ENCODE results near the gene HCRTR2. TPM values are rescaled to one million over a fixed set of nuclear protein-coding genes. Genes with fewer than 3 reads are reported as not detected.
"Not testable (repeated sequence)": the region's sequence is repeated elsewhere in the genome, so short reads cannot be mapped to it uniquely, and the experiment has no call there.

The HCRTR2 gene
- total and polyA plus RNA-seq, 4 donors, result not detected

- ATAC-seq (ENCODE audit: low FRiP score) (no peak), DNase-seq (no peak)
- Histone ChIP-seq H3K27me3 (ENCODE audit: control insufficient read depth in 1 of 2, insufficient read depth in 2 of 2, low read length in 1 of 2) (no peaks in the 10 kb centered on the region), H3K27ac (ENCODE audit: low read depth in 1 of 2, low read length in 2 of 2) (no peak overlapping the region), H3K4me1 (ENCODE audit: control insufficient read depth in 1 of 2, insufficient read depth in 2 of 2, low read length in 2 of 2) (no peaks in the 10 kb centered on the region), H3K36me3 (ENCODE audit: control insufficient read depth in 1 of 2, insufficient read depth in 2 of 2, low read length in 1 of 2) (no peaks in the 10 kb centered on the region), H3K4me3 (ENCODE audit: low read length in 2 of 2) (no peak overlapping the region), H3K9me3 (ENCODE audit: control insufficient read depth, low read length) (no peaks in the 10 kb centered on the region)
- WGBS, 2 donors, result 72 to 78% methylated on average over 3 of the region's 3 CpGs
- intact Hi-C loops (cut with DNase I), result no loop called here
These were observed 34.5 kb downstream of the HCRTR2 start for GRCh38 chr6:55208478-55209458.

GRCh38 chr6:55210952-55211351 is 36.6 kb downstream of the HCRTR2 start:
- Histone ChIP-seq H3K4me1 (ENCODE audit: control insufficient read depth in 1 of 2, insufficient read depth in 2 of 2, low read length in 2 of 2) (no peaks in the 10 kb centered on the region), H3K27me3 (ENCODE audit: control insufficient read depth in 1 of 2, insufficient read depth in 2 of 2, low read length in 1 of 2) (no peaks in the 10 kb centered on the region), H3K36me3 (ENCODE audit: control insufficient read depth in 1 of 2, insufficient read depth in 2 of 2, low read length in 1 of 2) (no peaks in the 10 kb centered on the region), H3K4me3 (ENCODE audit: low read length in 2 of 2) (no peak overlapping the region), H3K9me3 (ENCODE audit: control insufficient read depth, low read length) (no peaks in the 10 kb centered on the region), H3K27ac (ENCODE audit: low read depth in 1 of 2, low read length in 2 of 2) (no peak overlapping the region)
- ATAC-seq (ENCODE audit: low FRiP score) (no peak), DNase-seq (no peak)
- intact Hi-C loops (cut with DNase I), result no loop called here

GRCh38 chr6:55212156-55212555 is 37.8 kb downstream of the HCRTR2 start:
- no peak for DNase-seq
- H3K27ac ChIP-seq (ENCODE audit: low read depth in 1 of 2, low read length in 2 of 2), result no peak overlapping the region
- no peak overlapping the region for H3K4me3 ChIP-seq (ENCODE audit: low read length in 2 of 2)
- WGBS, 2 donors, result 6 to 9% methylated on average over 2 of the region's 2 CpGs
- peaks cover 0 to 2% of the 10 kb centered on the region in 2 donors for H3K27me3 ChIP-seq (ENCODE audit: control insufficient read depth in 1 of 2, insufficient read depth in 2 of 2, low read length in 1 of 2)
- no peaks in the 10 kb centered on the region for H3K4me1 ChIP-seq (ENCODE audit: control insufficient read depth in 1 of 2, insufficient read depth in 2 of 2, low read length in 2 of 2)
- no peaks in the 10 kb centered on the region for H3K36me3 ChIP-seq (ENCODE audit: control insufficient read depth in 1 of 2, insufficient read depth in 2 of 2, low read length in 1 of 2)
- ATAC-seq (ENCODE audit: low FRiP score), result no peak
- intact Hi-C loops (cut with DNase I), result no loop called here
- peaks cover 2% of the 10 kb centered on the region for H3K9me3 ChIP-seq (ENCODE audit: control insufficient read depth, low read length)

- no peak for ATAC-seq (ENCODE audit: low FRiP score)
- no peak overlapping the region for H3K4me3 ChIP-seq (ENCODE audit: low read length in 2 of 2)
- no peaks in the 10 kb centered on the region for H3K36me3 ChIP-seq (ENCODE audit: control insufficient read depth in 1 of 2, insufficient read depth in 2 of 2, low read length in 1 of 2)
- no peak for DNase-seq
- intact Hi-C loops (cut with DNase I), result no loop called here
- no peak overlapping the region for H3K27ac ChIP-seq (ENCODE audit: low read depth in 1 of 2, low read length in 2 of 2)
- no peaks in the 10 kb centered on the region for H3K4me1 ChIP-seq (ENCODE audit: control insufficient read depth in 1 of 2, insufficient read depth in 2 of 2, low read length in 2 of 2)
- 82 to 90% methylated on average over 3 of the region's 3 CpGs for WGBS, 2 donors
- peaks cover 0 to 2% of the 10 kb centered on the region in 2 donors for H3K27me3 ChIP-seq (ENCODE audit: control insufficient read depth in 1 of 2, insufficient read depth in 2 of 2, low read length in 1 of 2)
- H3K9me3 ChIP-seq (ENCODE audit: control insufficient read depth, low read length), result peaks cover 2% of the 10 kb centered on the region
These were observed 46.6 kb downstream of the HCRTR2 start for GRCh38 chr6:55220961-55221360.

GRCh38 chr6:55227862-55228261 is 53.5 kb downstream of the HCRTR2 start:
- ATAC-seq (ENCODE audit: low FRiP score) (no peak), DNase-seq (no peak)
- WGBS, 2 donors, result 62 to 85% methylated on average over 2 of the region's 2 CpGs
- H3K27ac ChIP-seq (ENCODE audit: low read depth in 1 of 2, low read length in 2 of 2), result no peak overlapping the region
- H3K36me3 ChIP-seq (ENCODE audit: control insufficient read depth in 1 of 2, insufficient read depth in 2 of 2, low read length in 1 of 2), result no peaks in the 10 kb centered on the region
- no peaks in the 10 kb centered on the region for H3K4me1 ChIP-seq (ENCODE audit: control insufficient read depth in 1 of 2, insufficient read depth in 2 of 2, low read length in 2 of 2)
- peaks cover 2% of the 10 kb centered on the region for H3K9me3 ChIP-seq (ENCODE audit: control insufficient read depth, low read length)
- no peaks in the 10 kb centered on the region for H3K27me3 ChIP-seq (ENCODE audit: control insufficient read depth in 1 of 2, insufficient read depth in 2 of 2, low read length in 1 of 2)
- intact Hi-C loops (cut with DNase I), result no loop called here
- no peak overlapping the region for H3K4me3 ChIP-seq (ENCODE audit: low read length in 2 of 2)

- intact Hi-C loops (cut with DNase I), result no loop called here
- Histone ChIP-seq H3K27me3 (ENCODE audit: control insufficient read depth in 1 of 2, insufficient read depth in 2 of 2, low read length in 1 of 2) (no peaks in the 10 kb centered on the region), H3K4me1 (ENCODE audit: control insufficient read depth in 1 of 2, insufficient read depth in 2 of 2, low read length in 2 of 2) (no peaks in the 10 kb centered on the region), H3K27ac (ENCODE audit: low read depth in 1 of 2, low read length in 2 of 2) (no peak overlapping the region), H3K4me3 (ENCODE audit: low read length in 2 of 2) (no peak overlapping the region), H3K36me3 (ENCODE audit: control insufficient read depth in 1 of 2, insufficient read depth in 2 of 2, low read length in 1 of 2) (no peaks in the 10 kb centered on the region), H3K9me3 (ENCODE audit: control insufficient read depth, low read length) (no peaks in the 10 kb centered on the region)
- DNase-seq, result no peak
- 4 to 9% methylated on average over 1 of the region's 1 CpG for WGBS, 2 donors
- no peak for ATAC-seq (ENCODE audit: low FRiP score)
These were observed 64.8 kb downstream of the HCRTR2 start for GRCh38 chr6:55239099-55239498.

- DNase-seq; ATAC-seq (ENCODE audit: low FRiP score); H3K4me3 ChIP-seq (ENCODE audit: low read length in 2 of 2); H3K27me3 ChIP-seq (ENCODE audit: control insufficient read depth in 1 of 2, insufficient read depth in 2 of 2, low read length in 1 of 2); H3K36me3 ChIP-seq (ENCODE audit: control insufficient read depth in 1 of 2, insufficient read depth in 2 of 2, low read length in 1 of 2); H3K27ac ChIP-seq (ENCODE audit: low read depth in 1 of 2, low read length in 2 of 2); H3K4me1 ChIP-seq (ENCODE audit: control insufficient read depth in 1 of 2, insufficient read depth in 2 of 2, low read length in 2 of 2); H3K9me3 ChIP-seq (ENCODE audit: control insufficient read depth, low read length): not testable (repeated sequence)
- 41% methylated on average over 6 of the region's 6 CpGs for WGBS, 2 donors
- intact Hi-C loops (cut with DNase I), result loop anchor here (5.0 to 10.0 kb wide), 2 partner anchors 1254 to 1256 kb away; no protein-coding TSS in a partner anchor
These were observed 66.8 kb downstream of the HCRTR2 start for GRCh38 chr6:55240975-55241605.

- Histone ChIP-seq H3K4me1 (ENCODE audit: control insufficient read depth in 1 of 2, insufficient read depth in 2 of 2, low read length in 2 of 2) (no peaks in the 10 kb centered on the region), H3K27me3 (ENCODE audit: control insufficient read depth in 1 of 2, insufficient read depth in 2 of 2, low read length in 1 of 2) (no peaks in the 10 kb centered on the region), H3K36me3 (ENCODE audit: control insufficient read depth in 1 of 2, insufficient read depth in 2 of 2, low read length in 1 of 2) (no peaks in the 10 kb centered on the region), H3K9me3 (ENCODE audit: control insufficient read depth, low read length) (no peaks in the 10 kb centered on the region), H3K27ac (ENCODE audit: low read depth in 1 of 2, low read length in 2 of 2) (no peak overlapping the region), H3K4me3 (ENCODE audit: low read length in 2 of 2) (no peak overlapping the region)
- WGBS, 2 donors, result 21 to 24% methylated on average over 1 of the region's 1 CpG
- DNase-seq, result no peak
- no peak for ATAC-seq (ENCODE audit: low FRiP score)
- intact Hi-C loops (cut with DNase I), result no loop called here
These were observed 76.1 kb downstream of the HCRTR2 start for GRCh38 chr6:55250400-55250799.

GRCh38 chr6:55255113-55255512 is 80.8 kb downstream of the HCRTR2 start:
- Histone ChIP-seq H3K27me3 (ENCODE audit: control insufficient read depth in 1 of 2, insufficient read depth in 2 of 2, low read length in 1 of 2) (no peaks in the 10 kb centered on the region), H3K36me3 (ENCODE audit: control insufficient read depth in 1 of 2, insufficient read depth in 2 of 2, low read length in 1 of 2) (no peaks in the 10 kb centered on the region), H3K27ac (ENCODE audit: low read depth in 1 of 2, low read length in 2 of 2) (no peak overlapping the region), H3K4me1 (ENCODE audit: control insufficient read depth in 1 of 2, insufficient read depth in 2 of 2, low read length in 2 of 2) (no peaks in the 10 kb centered on the region), H3K4me3 (ENCODE audit: low read length in 2 of 2) (no peak overlapping the region), H3K9me3 (ENCODE audit: control insufficient read depth, low read length) (no peaks in the 10 kb centered on the region)
- intact Hi-C loops (cut with DNase I), result no loop called here
- WGBS, 2 donors, result 46 to 65% methylated on average over 10 of the region's 10 CpGs
- DNase-seq (no peak), ATAC-seq (ENCODE audit: low FRiP score) (no peak)

Measured in aorta (tissue), 5 donors.